PC-3 (cell line): ENCODE data around the gene ESPNL.

Experiments used
- CTCF ChIP-seq: fragments of 300-600 bp; sonication (generic); conservative IDR thresholded peaks from 2 replicates; pipeline ENCODE4 v1.5.1; 2017; ENCODE audit warnings: antibody characterized with exemption, low read depth, mild to moderate bottlenecking, low read length
- EZH2 ChIP-seq: fragments of 300-600 bp; sonication (generic); IDR thresholded peaks from one replicate; pipeline ENCODE4 v1.6.1; 2017; ENCODE audit warnings: antibody characterized with exemption, mild to moderate bottlenecking, low read length; ENCODE audit not compliant: unreplicated experiment

- TF ChIP-seq CTCF (no peak), EZH2 (no peak)
These were observed 18.6 kb upstream of the ESPNL start for GRCh38 chr2:238081561-238081960.
